HUDEP-2 (cell line): ENCODE results near the gene PPTC7.
"Not testable (repeated sequence)": the region's sequence is repeated elsewhere in the genome, so short reads cannot be mapped to it uniquely, and the experiment has no call there.

Experiments used
- DNase-seq, 76 experiments: peaks; one replicate each; lab custom pipeline; 2025; ENCODE audit not compliant: unreplicated experiment in 76 of 76; lab: John Stamatoyannopoulos, UW

The PPTC7 gene

GRCh38 chr12:110538869-110539622 lies 44.1 kb downstream of the PPTC7 start:
- DNase-seq: no peak

- no peak for DNase-seq
These were observed 45.3 kb downstream of the PPTC7 start for GRCh38 chr12:110537605-110538409.

- no peak for DNase-seq
These were observed 46.1 kb downstream of the PPTC7 start for GRCh38 chr12:110536834-110537604.

- no peak for DNase-seq
These were observed 48.3 kb downstream of the PPTC7 start for GRCh38 chr12:110534811-110535210.

GRCh38 chr12:110533607-110534006 lies 49.5 kb downstream of the PPTC7 start:
- DNase-seq: no peak

GRCh38 chr12:110532644-110533043 lies 50.5 kb downstream of the PPTC7 start:
- no peak for DNase-seq

GRCh38 chr12:110531741-110532333 lies 51.3 kb downstream of the PPTC7 start:
- DNase-seq: no peak

- DNase-seq: no peak
These were observed 52.6 kb downstream of the PPTC7 start for GRCh38 chr12:110530511-110530910.

GRCh38 chr12:110528277-110528839 lies 54.8 kb downstream of the PPTC7 start:
- no peak for DNase-seq

GRCh38 chr12:110520876-110521712 lies 62.0 kb downstream of the PPTC7 start:
- DNase-seq: peak in 9 of 76 experiments; percentile 4 to 33 (median 14)

- not testable (repeated sequence) for DNase-seq
These were observed 65.1 kb downstream of the PPTC7 start for GRCh38 chr12:110518014-110518413.

- DNase-seq: no peak
These were observed 66.1 kb downstream of the PPTC7 start for GRCh38 chr12:110516995-110517394.

- DNase-seq: no peak
These were observed 68.8 kb downstream of the PPTC7 start for GRCh38 chr12:110514363-110514762.

- no peak for DNase-seq
These were observed 69.3 kb downstream of the PPTC7 start for GRCh38 chr12:110513842-110514241.

GRCh38 chr12:110508071-110508586 lies 75.0 kb downstream of the PPTC7 start:
- DNase-seq: no peak

GRCh38 chr12:110505332-110505731 lies 77.8 kb downstream of the PPTC7 start:
- DNase-seq: no peak

- DNase-seq: no peak
These were observed 79.7 kb downstream of the PPTC7 start for GRCh38 chr12:110503432-110503831.

- peak; percentile 52 to 99 (median 96) for DNase-seq
These were observed 81.1 kb downstream of the PPTC7 start, which contains the start of the genes RAD9B and VPS29 for GRCh38 chr12:110501752-110502738. TSS of gene RAD9B (plus strand) at chr12:110502331. CDS start at chr12:110502338, 7 bp downstream. TSS of gene VPS29 (minus strand) at chr12:110502111. CDS start at chr12:110502051, 60 bp downstream.
